Left ventricle myocardium superior (tissue), 1 donor: ENCODE measurements around the gene ESR2. TPM values are rescaled to one million over a fixed set of nuclear protein-coding genes. Genes with fewer than 3 reads are reported as not detected.
"Not testable (repeated sequence)": the region's sequence is repeated elsewhere in the genome, so short reads cannot be mapped to it uniquely, and the experiment has no call there.

Experiments
- ATAC-seq: fragments of 200-7000 bp; cut with Tn5 transposase; one replicate; pipeline ENCODE4 v1.9.1; 2020; ENCODE audit warnings: mild to moderate bottlenecking, moderate library complexity
- DNase-seq: peaks from one replicate; pipeline ENCODE4 v3.0.0-alpha.2; 2020
- intact Hi-C: fragments of 100-400 bp; cut with micrococcal nuclease; formaldehyde crosslinking; loops from one replicate; pipeline ENCODE4 v1.11.0; 2022
- total RNA-seq: library from RNA; stranded (reverse); fragmentation: NEBNext Ultra II Directional; extraction: Animal tissue kit (Norgen Biotek cat#: 25700); gene quantifications from one replicate; pipeline ENCODE4 v1.2.1, GENCODE V29; 2021
- donor health status: DM: no; HTN: yes; CAD: no; lungs with severe emphysema.

Gene ESR2
- total RNA-seq, 1 donor from 2014 or later: 0.47 TPM

GRCh38 chr14:64182908-64183307 lies 111.3 kb downstream of the ESR2 start:
- DNase-seq, intact Hi-C loops, ATAC-seq: not testable (repeated sequence)

GRCh38 chr14:64178814-64179213 lies 115.4 kb downstream of the ESR2 start:
- ATAC-seq (no peak), DNase-seq (no peak)
- intact Hi-C loops: no loop called here

- no peak for DNase-seq
- no peak for ATAC-seq
- intact Hi-C loops: no loop called here
Measured at GRCh38 chr14:64176330-64176729, 117.8 kb downstream of the ESR2 start.

- intact Hi-C loops: no loop called here
- ATAC-seq: no peak
Measured at GRCh38 chr14:64174922-64175782, 119.0 kb downstream of the ESR2 start.

GRCh38 chr14:64170181-64170580 lies 124.0 kb downstream of the ESR2 start:
- ATAC-seq: no peak
- intact Hi-C loops: no loop called here
- DNase-seq: no peak

More at GRCh38 chr14:64174922-64175782, 119.0 kb downstream of the ESR2 start:
- no peak for DNase-seq

- intact Hi-C loops: no loop called here
- DNase-seq (no peak), ATAC-seq (peak; percentile 47)
Measured at GRCh38 chr14:64159588-64159987, 134.6 kb downstream of the ESR2 start.

GRCh38 chr14:64158608-64159007 lies 135.6 kb downstream of the ESR2 start:
- intact Hi-C loops: no loop called here
- DNase-seq (no peak), ATAC-seq (no peak)

- intact Hi-C loops: no loop called here
- DNase-seq: no peak
- ATAC-seq: no peak
Measured at GRCh38 chr14:64149921-64150320, 144.2 kb downstream of the ESR2 start.

- intact Hi-C loops: no loop called here
- DNase-seq: no peak
- no peak for ATAC-seq
Measured at GRCh38 chr14:64147126-64147790, 146.9 kb downstream of the ESR2 start.

- DNase-seq (no peak), ATAC-seq (no peak)
- intact Hi-C loops: no loop called here
Measured at GRCh38 chr14:64137657-64138290, 156.4 kb downstream of the ESR2 start.

- ATAC-seq: no peak
- no peak for DNase-seq
- intact Hi-C loops: no loop called here
Measured at GRCh38 chr14:64126548-64126947, 167.6 kb downstream of the ESR2 start.

GRCh38 chr14:64125270-64125669 lies 168.9 kb downstream of the ESR2 start:
- no peak for DNase-seq
- ATAC-seq: no peak
- intact Hi-C loops: no loop called here

- no peak for DNase-seq
- ATAC-seq: no peak
- intact Hi-C loops: no loop called here
Measured at GRCh38 chr14:64123241-64123822, 170.8 kb downstream of the ESR2 start.

- DNase-seq (no peak), ATAC-seq (no peak)
- intact Hi-C loops: no loop called here
Measured at GRCh38 chr14:64119980-64120379, 174.2 kb downstream of the ESR2 start.

- intact Hi-C loops: no loop called here
- ATAC-seq (no peak), DNase-seq (no peak)
Measured at GRCh38 chr14:64119500-64119899, 174.7 kb downstream of the ESR2 start.

GRCh38 chr14:64118892-64119291 lies 175.3 kb downstream of the ESR2 start:
- intact Hi-C loops: no loop called here
- ATAC-seq (no peak), DNase-seq (no peak)

- intact Hi-C loops, DNase-seq: not testable (repeated sequence)
- ATAC-seq: peak; percentile 38
Measured at GRCh38 chr14:64118403-64118742, 175.8 kb downstream of the ESR2 start.

GRCh38 chr14:64117671-64118402 lies 176.3 kb downstream of the ESR2 start:
- DNase-seq (peak; percentile 80), ATAC-seq (peak; percentile 96)
- intact Hi-C loops: no loop called here

- ATAC-seq (no peak), DNase-seq (no peak)
- intact Hi-C loops: no loop called here
Measured at GRCh38 chr14:64115401-64115800, 178.8 kb downstream of the ESR2 start.
